K562 (cell line): Measurements from ENCODE around the gene CACNA1C. TPM values are rescaled to one million over a fixed set of nuclear protein-coding genes. Genes with fewer than 3 reads are reported as not detected.

Experiments
- ARID1B ChIP-seq: fragments of 450-650 bp; IDR thresholded peaks from 2 replicates; pipeline ENCODE4 v1.6.1; 2016; ENCODE audit warnings: antibody characterized with exemption, mild to moderate bottlenecking, inconsistent platforms
- CUX1 ChIP-seq: fragments of 200-800 bp; sonication (Bioruptor generic); IDR thresholded peaks from 2 replicates; pipeline ENCODE4 v1.6.1; 2016; ENCODE audit warnings: missing genetic modification characterization, missing compliant biosample characterization
- DNMT1 ChIP-seq: fragments of 450-650 bp; IDR thresholded peaks from 2 replicates; pipeline ENCODE4 v1.6.1; 2016; ENCODE audit warnings: antibody characterized with exemption, mild to moderate bottlenecking
- FIP1L1 ChIP-seq: fragments of 200-400 bp; formaldehyde crosslinking; IDR thresholded peaks from 2 replicates; pipeline ENCODE4 v1.6.1; 2018; ENCODE audit warnings: mild to moderate bottlenecking, low read depth, low read length; ENCODE audit not compliant: poor library complexity, severe bottlenecking
- KAT7 ChIP-seq: sonication (generic); formaldehyde crosslinking; IDR thresholded peaks from 2 replicates; pipeline ENCODE4 v1.8.0; 2022; ENCODE audit warnings: missing genetic modification reagents, mild to moderate bottlenecking, borderline replicate concordance
- MNT ChIP-seq, 2 experiments: fragments of 450-650 bp; conservative IDR thresholded peaks; 2 replicates each; pipeline ENCODE4 v1.6.1; 2017; ENCODE audit warnings: mild to moderate bottlenecking in 2 of 2, moderate library complexity in 2 of 2
- PHF21A ChIP-seq: fragments of 450-650 bp; IDR thresholded peaks from 2 replicates; pipeline ENCODE4 v1.6.1; 2017; ENCODE audit warnings: low read depth, borderline replicate concordance
- SMARCE1 ChIP-seq: fragments of 450-650 bp; IDR thresholded peaks from 2 replicates; pipeline ENCODE4 v1.7.1; 2016; ENCODE audit warnings: mild to moderate bottlenecking
- STAT5A ChIP-seq: IDR thresholded peaks from 2 replicates; pipeline ENCODE4 v1.6.1; 2012; ENCODE audit warnings: low read length, inconsistent platforms, borderline replicate concordance
- TCF3 ChIP-seq: sonication (generic); formaldehyde crosslinking; IDR thresholded peaks from 2 replicates; pipeline ENCODE4 v1.4.0; 2020; ENCODE audit warnings: mild to moderate bottlenecking, missing genetic modification reagents
- ZNF146 ChIP-seq: IDR thresholded peaks from one replicate; pipeline ENCODE4 v1.6.1; 2018; ENCODE audit warnings: missing compliant biosample characterization; ENCODE audit not compliant: unreplicated experiment
- ZNF318 ChIP-seq, 2 experiments: fragments of 450-650 bp; IDR thresholded peaks; 2 replicates each; pipeline ENCODE4 v1.6.1; 2016; ENCODE audit warnings: mild to moderate bottlenecking in 2 of 2, borderline replicate concordance in 1 of 2, low read depth in 1 of 2, moderate library complexity in 1 of 2
- ZNF561 ChIP-seq: fragments of 450-650 bp; formaldehyde crosslinking; conservative IDR thresholded peaks from 2 replicates; pipeline ENCODE4 v1.4.0; 2020; ENCODE audit warnings: mild to moderate bottlenecking, moderate library complexity
- ZNF780A ChIP-seq: fragments of 250-450 bp; sonication (Bioruptor Pico); IDR thresholded peaks from 2 replicates; pipeline ENCODE4 v1.5.0; 2021; ENCODE audit warnings: mild to moderate bottlenecking
- polyA plus RNA-seq, 8 experiments: library from polyadenylated mRNA; depleted of rRNA in 4 of 8; stranded (reverse) in 5 of 8; unstranded in 3 of 8; fragments of >200 nt; fragmentation: Nextera tagmentation in 2 of 8; fragmentation: Illumina TruSeq in 1 of 8; extraction: Ambion mirVana in 2 of 8; extraction: Trizol in 1 of 8; gene quantifications; 2 replicates each; pipeline versions ENCODE4 v1.2.1 to v1.2.3, GENCODE V29; 2011 to 2014; ENCODE audit warnings: inconsistent platforms in 1 of 8, missing spikeins in 1 of 8
- total RNA-seq, 7 experiments: library from RNA; depleted of rRNA in 6 of 7; stranded (reverse); fragments of >200 nt in 6 of 7; fragmentation: Illumina TruSeq in 2 of 7; extraction: Trizol in 2 of 7; gene quantifications; 2 replicates each; pipeline versions ENCODE4 v1.2.1 to v1.2.3, GENCODE V29; 2011 to 2021; ENCODE audit warnings: low replicate concordance in 1 of 7

CACNA1C gene
- total and polyA plus RNA-seq, 9 of the 15 experiments (the other 6 are each of a cell fraction or from before 2014, with no cell fraction given) = not detected

GRCh38 chr12:2336409-2336829 is 283.6 kb downstream of the CACNA1C start (continued):
- TF ChIP-seq CUX1 (no peak), ZNF146 (CRISPR knock-in tag) (no peak), TCF3 (CRISPR knock-in tag) (peak; percentile 82), FIP1L1 (no peak), KAT7 (CRISPR knock-in tag) (no peak), ZNF780A (no peak), ARID1B (peak; percentile 84), SMARCE1 (peak; percentile 33; the same call in 1 of the 2 replicates), ZNF561 (CRISPR knock-in tag) (no peak), STAT5A (0 out of 2 replicates have a peak, but pooled peaks have one; percentile 24), DNMT1 (no peak), PHF21A (no peak), MNT (conservative IDR thresholded peaks at IDR 0.05) (no peak), ZNF318 (IDR thresholded peaks at IDR 0.05; ENCODE audit: borderline replicate concordance in 1 of 2, low read depth in 1 of 2) (no peak)
